PC-3 (cell line): ENCODE data around the gene GRK2.

Experiments used
- EZH2 ChIP-seq: fragments of 300-600 bp; sonication (generic); IDR thresholded peaks from one replicate; pipeline ENCODE4 v1.6.1; 2017; ENCODE audit warnings: antibody characterized with exemption, mild to moderate bottlenecking, low read length; ENCODE audit not compliant: unreplicated experiment
- TF ChIP-seq, protein P1 (sequence below): fragments of 300-600 bp; sonication (generic); conservative IDR thresholded peaks from 2 replicates; pipeline ENCODE4 v1.5.1; 2017; ENCODE audit warnings: antibody characterized with exemption, low read depth, mild to moderate bottlenecking, low read length

DNA sequence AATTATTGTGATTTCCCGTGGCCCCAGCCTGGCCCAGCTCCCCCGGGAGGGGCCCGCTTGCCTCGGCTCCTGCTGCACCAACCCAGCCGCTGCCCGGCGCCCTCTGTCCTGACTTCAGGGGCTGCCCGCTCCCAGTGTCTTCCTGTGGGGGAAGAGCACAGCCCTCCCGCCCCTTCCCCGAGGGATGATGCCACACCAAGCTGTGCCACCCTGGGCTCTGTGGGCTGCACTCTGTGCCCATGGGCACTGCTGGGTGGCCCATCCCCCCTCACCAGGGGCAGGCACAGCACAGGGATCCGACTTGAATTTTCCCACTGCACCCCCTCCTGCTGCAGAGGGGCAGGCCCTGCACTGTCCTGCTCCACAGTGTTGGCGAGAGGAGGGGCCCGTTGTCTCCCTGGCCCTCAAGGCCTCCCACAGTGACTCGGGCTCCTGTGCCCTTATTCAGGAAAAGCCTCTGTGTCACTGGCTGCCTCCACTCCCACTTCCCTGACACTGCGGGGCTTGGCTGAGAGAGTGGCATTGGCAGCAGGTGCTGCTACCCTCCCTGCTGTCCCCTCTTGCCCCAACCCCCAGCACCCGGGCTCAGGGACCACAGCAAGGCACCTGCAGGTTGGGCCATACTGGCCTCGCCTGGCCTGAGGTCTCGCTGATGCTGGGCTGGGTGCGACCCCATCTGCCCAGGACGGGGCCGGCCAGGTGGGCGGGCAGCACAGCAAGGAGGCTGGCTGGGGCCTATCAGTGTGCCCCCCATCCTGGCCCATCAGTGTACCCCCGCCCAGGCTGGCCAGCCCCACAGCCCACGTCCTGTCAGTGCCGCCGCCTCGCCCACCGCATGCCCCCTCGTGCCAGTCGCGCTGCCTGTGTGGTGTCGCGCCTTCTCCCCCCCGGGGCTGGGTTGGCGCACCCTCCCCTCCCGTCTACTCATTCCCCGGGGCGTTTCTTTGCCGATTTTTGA, 19.5 kb downstream of the GRK2 start:
- no peak for TF ChIP-seq EZH2
- TF ChIP-seq, protein P1, sequence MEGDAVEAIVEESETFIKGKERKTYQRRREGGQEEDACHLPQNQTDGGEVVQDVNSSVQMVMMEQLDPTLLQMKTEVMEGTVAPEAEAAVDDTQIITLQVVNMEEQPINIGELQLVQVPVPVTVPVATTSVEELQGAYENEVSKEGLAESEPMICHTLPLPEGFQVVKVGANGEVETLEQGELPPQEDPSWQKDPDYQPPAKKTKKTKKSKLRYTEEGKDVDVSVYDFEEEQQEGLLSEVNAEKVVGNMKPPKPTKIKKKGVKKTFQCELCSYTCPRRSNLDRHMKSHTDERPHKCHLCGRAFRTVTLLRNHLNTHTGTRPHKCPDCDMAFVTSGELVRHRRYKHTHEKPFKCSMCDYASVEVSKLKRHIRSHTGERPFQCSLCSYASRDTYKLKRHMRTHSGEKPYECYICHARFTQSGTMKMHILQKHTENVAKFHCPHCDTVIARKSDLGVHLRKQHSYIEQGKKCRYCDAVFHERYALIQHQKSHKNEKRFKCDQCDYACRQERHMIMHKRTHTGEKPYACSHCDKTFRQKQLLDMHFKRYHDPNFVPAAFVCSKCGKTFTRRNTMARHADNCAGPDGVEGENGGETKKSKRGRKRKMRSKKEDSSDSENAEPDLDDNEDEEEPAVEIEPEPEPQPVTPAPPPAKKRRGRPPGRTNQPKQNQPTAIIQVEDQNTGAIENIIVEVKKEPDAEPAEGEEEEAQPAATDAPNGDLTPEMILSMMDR = no peak
